HepG2 (cell line): ENCODE measurements around the gene SLC43A3. TPM values are rescaled to one million over a fixed set of nuclear protein-coding genes. Genes with fewer than 3 reads are reported as not detected.

Source experiments
- ATAC-seq: fragments of 200-7000 bp; cut with Tn5 transposase; 3 replicates; pipeline ENCODE4 v1.9.1; 2020; ENCODE audit warnings: mild to moderate bottlenecking, moderate library complexity
- BruUV-seq: library from RNA; stranded (reverse); fragments of 400-500 nt; replicated peaks from 2 replicates; lab custom pipeline; 2021; lab: Mats Ljungman, UMichigan
- CTCF ChIA-PET: fragments of 300-600 bp; formaldehyde crosslinking; extraction: SDS; loops from one replicate; lab custom pipeline; 2021; ENCODE audit warnings: low total read pairs, inconsistent platforms, low intra/inter-chr PET ratio; lab: Yijun Ruan, JAX
- POLR2A ChIA-PET: fragments of 350-600 bp; sonication (Branson Sonifier 250); formaldehyde crosslinking; loops from one replicate; lab custom pipeline; 2020; ENCODE audit warnings: antibody characterized with exemption, inconsistent platforms; lab: Yijun Ruan, JAX
- DNase-seq: peaks from one replicate; pipeline ENCODE4 v3.0.0-alpha.2; 2015; ENCODE audit warnings: low spot score
- FAIRE-seq: peaks from 3 replicates; lab custom pipeline; 2011; peaks lifted over from hg19 to GRCh38; lab: Jason Lieb, UNC
- H2AFZ ChIP-seq: one replicate; pipeline ENCODE4 v1.6.1; 2011; ENCODE audit warnings: low read length, inconsistent platforms
- H3K27ac ChIP-seq: fragments of 300-600 bp; 3 replicates; pipeline ENCODE4 v1.8.0; 2011; ENCODE audit warnings: mixed run types, mild to moderate bottlenecking, mixed read lengths, low read length, inconsistent platforms; ENCODE audit not compliant: insufficient read depth; ENCODE audit errors: extremely low read length
- H3K27me3 ChIP-seq, 2 experiments: fragments of 200-600 bp in 1 of 2; 2 replicates in 1 of 2; 3 replicates in 1 of 2; pipeline versions ENCODE4 v1.6.0 to v1.8.0; 2011; ENCODE audit warnings: low read length in 2 of 2, mild to moderate bottlenecking in 2 of 2, moderate library complexity in 2 of 2, inconsistent platforms in 1 of 2; ENCODE audit not compliant: insufficient read depth in 2 of 2, control insufficient read depth in 1 of 2
- H3K36me3 ChIP-seq, 2 experiments: fragments of 200-600 bp in 1 of 2; replicated peaks in 1 of 2; 2 replicates in 1 of 2; 3 replicates in 1 of 2; pipeline versions ENCODE4 v1.5.1 to v1.8.0; 2011; ENCODE audit warnings: low read length in 2 of 2, inconsistent platforms in 1 of 2; ENCODE audit not compliant: insufficient read depth in 2 of 2, control insufficient read depth in 1 of 2
- H3K4me1 ChIP-seq: 2 replicates; pipeline ENCODE4 v1.5.1; 2012; ENCODE audit warnings: low read length, inconsistent platforms; ENCODE audit not compliant: insufficient read depth
- H3K4me2 ChIP-seq: 2 replicates; pipeline ENCODE4 v1.6.0; 2011; ENCODE audit warnings: low read depth, low read length, inconsistent platforms
- H3K4me3 ChIP-seq, 3 experiments: fragments of 200-600 bp in 1 of 3; sonication (generic), shearing (Covaris generic) in 1 of 3; replicated peaks in 1 of 3; 2 replicates each; pipeline ENCODE4 v1.5.1; 2011 to 2016; ENCODE audit warnings: low read length in 3 of 3, inconsistent platforms in 2 of 3, low read depth in 2 of 3, mild to moderate bottlenecking in 2 of 3, control low read depth in 1 of 3, mixed read lengths in 1 of 3; ENCODE audit not compliant: insufficient read depth in 1 of 3
- H3K79me2 ChIP-seq: one replicate; pipeline ENCODE4 v1.6.1; 2011; ENCODE audit warnings: low read length, inconsistent platforms; ENCODE audit not compliant: insufficient read depth
- H3K9ac ChIP-seq: 2 replicates; pipeline ENCODE4 v1.6.0; 2011; ENCODE audit warnings: mild to moderate bottlenecking, low read depth, low read length, inconsistent platforms; ENCODE audit not compliant: insufficient read depth
- H3K9me3 ChIP-seq: 2 replicates; pipeline ENCODE4 v1.5.1; 2012; ENCODE audit warnings: mild to moderate bottlenecking, low read length
- H4K20me1 ChIP-seq: 2 replicates; pipeline ENCODE4 v1.6.0; 2011; ENCODE audit warnings: inconsistent platforms, mild to moderate bottlenecking, low read length, moderate library complexity; ENCODE audit not compliant: insufficient read depth
- AHDC1 ChIP-seq: sonication (generic); formaldehyde crosslinking; IDR thresholded peaks from 2 replicates; pipeline ENCODE4 v1.5.1; 2020; ENCODE audit warnings: mild to moderate bottlenecking, missing genetic modification reagents, borderline replicate concordance
- GPN1 ChIP-seq: sonication (generic); formaldehyde crosslinking; IDR thresholded peaks from 2 replicates; pipeline ENCODE4 v1.5.1; 2020; ENCODE audit warnings: missing genetic modification reagents, borderline replicate concordance
- ISL2 ChIP-seq: sonication (generic); formaldehyde crosslinking; IDR thresholded peaks from 2 replicates; pipeline ENCODE4 v1.5.0; 2020; ENCODE audit warnings: missing genetic modification reagents
- MXI1 ChIP-seq: IDR thresholded peaks from 3 replicates; pipeline ENCODE4 v1.6.1; 2012; ENCODE audit warnings: low read depth, low read length, inconsistent platforms, borderline replicate concordance
- MYNN ChIP-seq: sonication (generic); formaldehyde crosslinking; IDR thresholded peaks from 2 replicates; pipeline ENCODE4 v1.4.0; 2020; ENCODE audit warnings: mild to moderate bottlenecking, low read depth, missing genetic modification reagents
- PHF20 ChIP-seq: sonication (generic); formaldehyde crosslinking; IDR thresholded peaks from 2 replicates; pipeline ENCODE4 v1.5.0; 2020; ENCODE audit warnings: mild to moderate bottlenecking, missing genetic modification reagents
- POLR2G ChIP-seq: fragments of 200-400 bp; formaldehyde crosslinking; IDR thresholded peaks from 2 replicates; pipeline ENCODE4 v1.6.1; 2018; ENCODE audit warnings: mild to moderate bottlenecking, low read depth, low read length, moderate library complexity
- RNF2 ChIP-seq: fragments of 450-650 bp; conservative IDR thresholded peaks from 2 replicates; pipeline ENCODE4 v1.6.1; 2016; ENCODE audit warnings: low read depth
- TEF ChIP-seq: sonication (generic); formaldehyde crosslinking; IDR thresholded peaks from 2 replicates; pipeline ENCODE4 v1.5.0; 2020; ENCODE audit warnings: missing genetic modification reagents
- WGBS: methylation state at CpG from one replicate; pipeline ENCODE4 v1.1.6; 2017; ENCODE audit warnings: low lambda C conversion rate; 5-methylcytosine and 5-hydroxymethylcytosine counted together
- in situ Hi-C: cut with HindIII; loops from 2 replicates; pipeline ENCODE4 v1.10.0; 2017; ENCODE audit warnings: low pct_unique_long_range_greater_than_20kb; ENCODE audit not compliant: extremely low pct_ligation_motif_present
- intact Hi-C: fragments of 100-400 bp; cut with micrococcal nuclease; formaldehyde crosslinking; loops from one replicate; pipeline ENCODE4 v1.10.0; 2022; ENCODE audit not compliant: unreplicated experiment
- polyA plus RNA-seq, 8 experiments: library from polyadenylated mRNA; depleted of rRNA in 3 of 8; stranded (reverse) in 7 of 8; unstranded in 1 of 8; fragments of >200 nt; fragmentation: Illumina TruSeq in 4 of 8; extraction: Trizol in 4 of 8; gene quantifications; 2 replicates each; pipeline versions ENCODE4 v1.2.1 to v1.2.3, GENCODE V29; 2011 to 2016; ENCODE audit warnings: low read depth in 4 of 8, missing spikeins in 1 of 8, mixed read lengths in 1 of 8; ENCODE audit not compliant: insufficient read depth in 1 of 8
- total RNA-seq, 5 experiments: library from RNA; depleted of rRNA; stranded (reverse); fragments of >200 nt; fragmentation: Illumina TruSeq; extraction: Trizol; gene quantifications; 2 replicates each; pipeline ENCODE4 v1.2.3, GENCODE V29; 2016; ENCODE audit warnings: low read depth in 1 of 5
- TF ChIP-seq, protein P1 (sequence below): conservative IDR thresholded peaks from 2 replicates; pipeline ENCODE4 v1.6.1; 2018; ENCODE audit warnings: missing genetic modification reagents

Gene SLC43A3
- total and polyA plus RNA-seq, 2 of the 13 experiments (the other 11 are each of a cell fraction or from before 2014, with no cell fraction given): 2.6 TPM; not detected in 1

- TF ChIP-seq, protein P1, sequence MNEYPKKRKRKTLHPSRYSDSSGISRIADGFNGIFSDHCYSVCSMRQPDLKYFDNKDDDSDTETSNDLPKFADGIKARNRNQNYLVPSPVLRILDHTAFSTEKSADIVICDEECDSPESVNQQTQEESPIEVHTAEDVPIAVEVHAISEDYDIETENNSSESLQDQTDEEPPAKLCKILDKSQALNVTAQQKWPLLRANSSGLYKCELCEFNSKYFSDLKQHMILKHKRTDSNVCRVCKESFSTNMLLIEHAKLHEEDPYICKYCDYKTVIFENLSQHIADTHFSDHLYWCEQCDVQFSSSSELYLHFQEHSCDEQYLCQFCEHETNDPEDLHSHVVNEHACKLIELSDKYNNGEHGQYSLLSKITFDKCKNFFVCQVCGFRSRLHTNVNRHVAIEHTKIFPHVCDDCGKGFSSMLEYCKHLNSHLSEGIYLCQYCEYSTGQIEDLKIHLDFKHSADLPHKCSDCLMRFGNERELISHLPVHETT (CRISPR knock-in tag): no peak
- no peak for TF ChIP-seq AHDC1 (CRISPR knock-in tag)
- TF ChIP-seq POLR2G: no peak
- TF ChIP-seq, all 625 proteins: peak for 0
Observed at GRCh38 chr11:57405271-57405860, 21.6 kb downstream of the SLC43A3 start (continued).

- peaks cover 24% of the 10 kb centered on the region for H3K4me1 ChIP-seq
- H3K4me2 ChIP-seq: no peak overlapping the region
- no peak overlapping the region for H3K4me3 ChIP-seq
- H2AFZ ChIP-seq: no peak overlapping the region
- BruUV-seq: no TSS peak
- H3K9me3 ChIP-seq: no peaks in the 10 kb centered on the region
- FAIRE-seq: no peak
- intact Hi-C loops (no loop called here), in situ Hi-C loops (no loop called here)
- peaks cover 0 to 6% of the 10 kb centered on the region in 2 experiments; a peak in 2 of 5 replicates for H3K27me3 ChIP-seq
- no peak overlapping the region for H3K9ac ChIP-seq
- no peaks in the 10 kb centered on the region for H3K79me2 ChIP-seq
- ATAC-seq: no peak
- no peaks in the 10 kb centered on the region for H4K20me1 ChIP-seq
- no peak overlapping the region for H3K27ac ChIP-seq
- no peaks in the 10 kb centered on the region for H3K36me3 ChIP-seq
- no peak for TF ChIP-seq MXI1
- TF ChIP-seq MYNN: no peak
- no peak for TF ChIP-seq RNF2
- no peak for TF ChIP-seq GPN1 (CRISPR knock-in tag)
- TF ChIP-seq ISL2: no peak
- no peak for TF ChIP-seq TEF (CRISPR knock-in tag)
- no peak for TF ChIP-seq PHF20
- CTCF ChIA-PET: no interaction called here
- POLR2A ChIA-PET: no interaction called here
- WGBS: 0% methylated on average over 1 of the region's 2 CpGs
- DNase-seq: no peak
Observed at GRCh38 chr11:57403802-57404147, 23.1 kb downstream of the SLC43A3 start.
